ENCODE data around the gene EPB41.
"Not testable (repeated sequence)": the region's sequence is repeated elsewhere in the genome, so short reads cannot be mapped to it uniquely, and the experiment has no call there.

The EPB41 gene

DNA sequence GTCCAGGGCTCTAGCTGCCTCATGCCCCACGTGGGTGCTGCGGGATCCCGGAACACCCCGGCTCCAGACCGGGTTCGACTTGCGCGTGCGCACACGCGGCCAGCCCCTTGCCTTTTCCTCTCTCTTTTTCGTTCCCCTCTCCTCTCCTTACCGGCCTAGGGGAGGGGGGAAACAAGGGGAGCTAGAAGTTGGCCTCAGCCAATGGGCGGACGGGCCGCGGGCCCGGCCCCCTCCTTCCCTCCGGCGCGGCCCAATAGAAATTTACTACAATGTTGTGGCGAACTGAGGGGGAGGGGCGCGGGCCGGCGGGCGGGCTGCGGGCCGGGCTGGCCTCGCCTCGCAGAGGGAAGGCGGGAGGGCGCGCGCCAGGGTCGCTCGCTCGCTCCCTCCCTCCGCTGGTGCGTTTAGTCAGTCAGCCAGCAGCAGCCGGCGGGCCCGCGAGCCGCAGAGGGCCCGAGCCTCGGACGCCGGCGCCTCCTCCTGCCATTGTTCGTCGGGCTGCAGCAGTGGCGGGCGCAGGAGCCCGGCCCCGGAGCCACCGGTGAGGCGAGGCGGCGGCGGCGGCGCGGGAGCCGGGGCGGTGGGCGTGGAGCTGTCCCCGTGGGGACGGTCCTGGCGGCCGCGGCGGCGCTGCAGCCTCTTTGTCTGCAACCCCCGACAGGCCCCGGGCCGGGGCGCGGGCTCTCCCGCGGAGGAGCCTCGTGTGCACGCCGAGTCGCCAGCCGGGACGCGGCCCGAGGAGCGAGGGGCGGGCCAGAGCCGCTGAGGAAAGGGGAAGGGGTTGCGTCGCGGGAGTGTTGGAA is at the start of gene EPB41:
EPB41 (plus strand) TSS at position 342 of the 803 bp plus-strand sequence. CDS start 72,869 bp downstream, outside the sequence.
- DNase-seq (ENCODE audit: low spot score), result peak; percentile 84

DNA sequence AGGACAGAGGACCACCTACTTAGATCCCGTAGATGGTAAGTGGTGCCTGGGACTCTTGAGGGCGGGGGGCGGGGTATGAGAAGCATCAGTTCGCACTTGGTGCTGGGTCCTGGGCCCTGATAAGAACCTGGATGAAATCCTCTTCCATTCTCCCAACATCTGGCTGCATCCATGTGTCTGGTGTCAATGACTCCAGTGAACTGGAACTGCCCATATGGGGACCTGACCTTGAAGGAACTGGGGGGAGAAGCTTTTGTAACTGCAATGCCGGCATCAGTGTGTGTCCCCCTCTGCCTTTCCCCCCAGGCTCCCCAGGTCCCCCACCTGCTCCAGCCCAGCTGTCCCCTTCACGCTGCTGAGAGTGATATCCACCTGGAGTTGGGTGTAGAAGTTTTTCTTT is 49.7 kb upstream of the EPB41 start:
- no peak for DNase-seq (ENCODE audit: low spot score)

DNA sequence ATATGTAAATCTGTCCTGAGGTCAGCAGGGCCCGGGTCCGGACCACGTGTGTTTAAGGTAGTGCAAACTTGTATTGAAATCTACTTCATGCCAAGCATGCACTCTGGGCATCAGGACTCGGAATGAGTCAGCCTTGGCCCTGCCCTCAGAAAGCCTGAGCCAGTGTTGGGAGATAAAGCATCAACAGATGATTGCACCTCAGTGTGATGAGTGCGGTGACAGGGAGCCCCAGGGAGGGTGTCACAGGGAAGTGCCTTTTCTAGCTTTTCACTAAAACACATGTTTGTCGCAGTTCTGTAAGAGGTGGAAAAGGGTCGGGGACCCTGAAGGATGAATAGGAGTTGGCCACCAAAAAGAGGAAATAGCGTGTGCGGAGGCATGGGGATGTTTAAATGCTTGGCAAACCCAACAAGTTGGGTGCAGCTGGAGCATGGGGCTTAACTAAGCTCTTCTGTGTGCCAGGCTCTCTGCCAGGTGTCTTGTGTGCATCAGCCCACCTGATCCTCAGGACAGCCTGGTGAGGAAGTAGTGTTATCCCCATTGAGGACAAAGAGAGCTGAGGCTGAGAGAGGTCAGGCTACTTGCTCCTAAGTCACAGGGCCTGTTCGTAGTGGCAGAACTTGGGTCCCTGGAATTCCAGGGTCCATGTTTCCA is 48.2 kb upstream of the EPB41 start:
- no peak for DNase-seq (ENCODE audit: low spot score)

DNA sequence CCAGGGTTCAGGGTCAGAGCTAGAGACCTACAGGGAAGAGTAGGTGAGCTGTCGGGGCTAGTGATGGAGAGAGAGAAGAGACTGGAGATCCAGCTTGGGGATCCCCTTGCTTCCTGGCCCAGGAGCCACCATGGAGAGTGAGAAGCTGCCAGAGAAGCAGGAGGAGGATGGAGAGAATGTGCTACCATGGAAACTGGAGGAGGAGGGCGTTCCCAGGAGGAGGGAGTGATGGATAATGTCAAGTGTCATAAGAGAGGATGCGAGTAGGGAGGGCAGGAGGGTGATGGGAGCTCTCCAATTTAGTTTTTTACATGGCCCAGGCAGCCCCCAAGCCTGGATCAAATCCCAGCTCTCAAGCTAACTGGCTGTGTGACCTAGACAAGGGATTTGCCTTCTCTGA is 46.5 kb upstream of the EPB41 start:
- DNase-seq (ENCODE audit: low spot score), result no peak

DNA sequence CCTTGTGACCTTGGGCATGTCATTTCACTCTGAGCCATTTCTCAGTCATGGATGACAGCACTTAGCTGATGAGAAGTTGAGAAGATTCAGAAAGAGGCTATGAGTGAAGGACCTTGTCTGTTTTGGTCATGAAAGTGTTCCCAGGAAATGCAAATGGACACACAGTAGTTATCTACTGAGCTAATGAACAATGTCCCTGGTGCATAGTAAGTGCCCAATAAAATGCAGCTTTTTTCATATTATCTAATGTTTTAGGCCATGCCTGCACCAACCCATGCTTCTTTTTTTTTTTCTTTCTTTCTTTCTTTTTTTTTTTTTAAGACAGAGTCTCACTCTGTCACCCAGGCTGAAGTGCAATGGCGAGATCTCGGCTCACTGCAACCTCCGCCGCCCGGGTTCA is 44.4 kb upstream of the EPB41 start:
- no peak for DNase-seq (ENCODE audit: low spot score)

DNA sequence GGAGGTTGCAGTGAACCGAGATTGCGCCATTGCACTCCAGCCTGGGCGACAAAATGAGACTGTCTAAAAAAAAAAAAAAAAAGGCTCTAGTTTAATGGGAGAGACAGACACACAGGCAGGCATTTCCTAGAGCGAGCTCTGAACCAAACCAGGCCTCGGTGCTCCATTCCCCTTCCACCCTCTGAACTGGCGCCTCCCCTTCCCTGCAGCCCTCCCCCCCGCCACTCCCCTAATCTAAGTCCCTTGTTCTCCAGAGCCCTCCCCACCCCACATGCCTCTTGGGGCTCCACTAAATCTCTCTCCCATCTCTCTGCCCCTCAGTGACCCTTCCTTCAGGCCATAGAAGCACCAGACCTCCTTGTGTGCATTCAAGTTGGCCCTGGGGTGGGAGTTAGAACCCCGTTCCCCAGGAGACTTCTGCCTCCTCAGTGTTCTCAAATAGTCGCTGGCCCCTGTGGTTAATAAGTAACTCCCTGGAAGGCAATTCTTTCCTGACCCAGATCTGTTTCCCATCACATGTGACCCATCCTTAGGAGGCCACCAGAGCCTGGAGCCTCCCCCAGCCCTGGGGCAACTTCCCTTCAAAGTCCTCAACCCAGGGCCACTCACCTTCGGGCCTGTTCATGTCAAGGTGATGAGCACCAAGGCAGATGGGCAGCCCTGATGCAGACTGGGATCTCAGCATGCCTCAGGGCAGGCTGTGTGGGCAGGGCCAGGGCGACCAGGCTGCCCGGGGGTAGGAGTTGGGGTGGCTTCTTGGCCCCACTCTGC is 42.6 kb upstream of the EPB41 start:
- DNase-seq (ENCODE audit: low spot score), result no peak

DNA sequence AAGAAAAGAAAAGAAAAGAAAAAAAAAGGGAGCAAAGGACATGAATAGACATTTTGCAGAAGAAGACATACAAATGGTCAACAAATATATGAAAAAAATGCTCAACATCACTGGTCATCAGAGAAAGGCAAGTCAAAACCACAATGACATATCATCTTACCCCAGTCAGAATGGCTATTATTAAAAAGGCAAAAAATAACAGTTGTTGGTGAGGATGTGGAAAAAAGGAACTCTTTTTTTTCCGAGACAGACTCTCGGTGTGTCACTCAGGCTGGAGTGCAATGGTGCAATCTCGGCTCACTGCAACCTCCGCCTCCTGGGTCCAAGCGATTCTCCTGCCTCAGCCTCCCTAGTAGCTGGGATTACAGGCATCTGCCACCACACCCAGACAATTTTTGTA is 39.2 kb upstream of the EPB41 start:
- not testable (repeated sequence) for DNase-seq (ENCODE audit: low spot score)

DNA sequence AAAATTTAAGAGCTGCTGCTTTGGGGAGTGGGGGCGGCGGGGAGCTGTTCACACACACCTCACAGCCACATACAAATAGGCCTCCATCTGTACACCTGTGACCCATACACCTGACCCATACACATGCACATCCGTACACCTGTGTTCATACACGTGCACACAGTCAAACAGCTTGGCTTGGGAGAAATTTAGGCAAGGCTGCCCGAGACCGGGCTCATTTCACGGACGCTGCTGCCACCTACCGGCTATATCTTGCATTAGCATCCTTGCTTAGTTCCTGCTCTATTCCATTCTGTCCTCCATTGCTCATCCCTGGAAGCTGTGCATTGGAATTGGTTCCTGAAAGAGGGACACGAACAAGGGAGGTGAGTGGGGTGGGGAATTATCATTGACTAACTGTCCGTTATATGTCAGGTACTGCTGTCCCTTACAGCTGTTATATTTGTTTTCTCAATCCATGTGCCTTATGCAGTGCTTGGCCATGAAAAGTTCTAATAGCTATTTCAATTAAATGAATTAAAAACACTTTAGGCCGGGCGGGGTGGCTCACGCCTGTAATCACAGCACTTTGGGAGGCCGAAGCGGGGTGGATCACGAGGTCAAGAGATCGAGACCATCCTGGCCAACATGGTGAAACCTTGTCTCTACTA is 37.1 kb upstream of the EPB41 start:
- DNase-seq (ENCODE audit: low spot score), result peak; percentile 52

DNA sequence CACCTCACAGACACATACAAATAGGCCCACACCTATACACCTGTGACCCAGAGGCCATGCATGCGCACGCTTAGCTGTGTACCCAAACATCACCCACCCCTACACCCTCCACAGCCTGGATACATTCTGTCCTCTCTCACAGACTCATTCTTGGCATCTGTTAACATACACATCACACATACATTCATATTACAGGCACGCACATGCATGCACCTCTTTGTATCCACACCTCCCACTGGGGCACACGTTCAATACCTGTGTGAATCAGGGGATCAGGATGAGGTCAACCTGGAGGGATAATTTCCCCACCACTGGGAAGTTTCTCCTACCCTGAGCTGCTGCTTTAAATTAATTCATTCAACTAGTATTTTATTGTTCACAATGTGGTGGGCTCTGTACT is 35.6 kb upstream of the EPB41 start:
- no peak for DNase-seq (ENCODE audit: low spot score)

DNA sequence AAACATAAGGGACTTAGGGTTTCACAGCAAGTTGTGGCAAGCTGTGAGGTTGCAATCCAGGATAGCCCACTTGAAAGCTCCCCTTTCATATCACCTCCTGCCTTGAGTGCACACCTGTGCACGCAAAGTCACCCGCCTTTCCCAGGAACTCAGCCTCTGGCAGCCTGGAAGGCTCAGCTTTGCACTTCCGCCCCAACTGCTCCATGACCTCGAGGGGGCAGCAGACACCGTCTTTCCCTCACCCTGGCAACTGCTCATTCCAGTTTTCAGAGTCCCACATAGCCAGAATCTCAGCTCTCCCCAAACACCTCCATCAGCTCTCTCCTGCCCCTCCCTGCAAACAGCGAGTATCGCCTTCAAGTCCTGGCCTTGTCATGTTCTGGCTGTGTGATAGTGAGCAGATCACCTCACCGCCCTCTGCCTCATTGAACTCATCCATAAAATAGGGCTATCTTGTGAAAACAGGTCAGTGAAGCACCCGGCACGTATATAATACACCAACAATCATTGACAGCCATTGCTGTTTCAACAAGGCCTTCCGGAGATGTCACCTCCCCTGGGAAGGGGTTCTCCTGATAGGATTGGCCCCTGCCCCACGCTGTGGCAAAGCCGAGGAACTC is 32.2 kb upstream of the EPB41 start:
- peak; percentile 76 for DNase-seq (ENCODE audit: low spot score)

DNA sequence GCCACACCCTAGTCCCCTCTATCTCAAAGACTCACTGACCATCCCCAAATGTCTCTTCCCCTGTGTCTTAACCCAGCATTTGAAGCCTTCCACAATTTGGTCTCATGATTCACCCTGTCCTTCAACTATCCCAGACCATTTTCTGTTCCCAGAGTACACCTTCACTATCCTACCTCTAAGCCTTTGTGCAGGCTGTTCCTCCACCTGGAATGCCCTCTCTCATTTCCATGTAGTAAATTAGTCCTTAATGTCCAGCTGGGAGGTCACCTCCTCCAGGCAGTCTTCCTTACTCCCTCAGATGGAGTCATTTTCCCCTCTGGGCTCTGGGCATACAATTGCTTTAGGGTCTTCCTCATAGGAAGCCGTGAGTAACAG is 31.1 kb upstream of the EPB41 start:
- DNase-seq (ENCODE audit: low spot score), result no peak

DNA sequence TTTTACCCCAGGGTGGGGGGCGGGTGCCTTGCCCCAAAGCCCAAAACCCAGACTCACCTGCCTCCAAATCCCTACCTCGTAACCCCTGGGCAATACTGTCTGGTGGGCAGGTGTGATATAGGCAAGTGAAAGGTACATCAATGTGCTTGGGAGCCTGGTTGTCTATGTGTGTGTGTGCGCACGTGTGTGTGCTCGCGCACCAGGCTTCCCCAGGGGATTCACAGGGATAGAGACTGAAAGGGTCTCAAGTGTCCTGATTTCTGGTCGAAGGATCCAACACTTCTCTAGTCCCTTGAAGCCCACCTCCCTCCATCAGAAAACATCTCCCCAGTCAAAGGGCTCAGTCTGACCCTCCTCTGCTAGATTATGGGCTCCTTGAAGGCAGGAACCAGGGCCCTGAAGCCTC is 28.9 kb upstream of the EPB41 start:
- DNase-seq (ENCODE audit: low spot score), result no peak

DNA sequence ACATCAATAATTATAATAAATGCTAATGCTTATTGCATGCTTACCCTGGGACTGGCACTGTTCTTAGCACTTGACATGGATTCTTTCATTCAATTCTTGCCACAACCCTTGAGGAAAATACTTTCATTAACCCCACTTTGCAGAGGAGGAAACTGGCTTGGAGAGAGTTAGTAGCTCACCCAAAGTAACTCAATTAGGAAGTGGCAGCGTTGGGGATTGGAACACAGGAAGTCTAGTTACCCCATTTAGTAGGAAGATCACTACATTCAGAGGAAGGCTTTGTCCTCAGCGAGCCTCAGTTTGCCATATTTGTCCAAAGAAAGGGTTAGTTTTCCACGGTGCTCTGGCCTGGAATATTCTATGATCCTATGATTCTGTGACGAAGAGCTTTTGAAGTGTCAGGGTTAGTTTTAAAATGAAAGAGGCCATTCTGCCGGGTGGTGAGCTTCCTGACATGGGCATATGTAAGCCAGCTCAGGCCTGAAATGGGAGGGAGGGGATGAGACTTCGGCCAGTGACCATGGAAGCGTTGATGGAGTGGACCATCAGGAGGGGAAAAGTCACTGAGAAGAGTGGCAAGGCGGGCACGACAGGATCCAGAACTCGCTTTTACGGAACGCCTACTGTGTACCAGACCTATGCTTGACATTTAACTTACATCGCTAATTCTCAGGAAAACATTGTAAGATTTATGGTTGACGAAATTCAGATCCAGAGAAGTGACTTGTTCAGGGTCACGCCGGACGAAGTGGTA is 28.2 kb upstream of the EPB41 start:
- no peak for DNase-seq (ENCODE audit: low spot score)

DNA sequence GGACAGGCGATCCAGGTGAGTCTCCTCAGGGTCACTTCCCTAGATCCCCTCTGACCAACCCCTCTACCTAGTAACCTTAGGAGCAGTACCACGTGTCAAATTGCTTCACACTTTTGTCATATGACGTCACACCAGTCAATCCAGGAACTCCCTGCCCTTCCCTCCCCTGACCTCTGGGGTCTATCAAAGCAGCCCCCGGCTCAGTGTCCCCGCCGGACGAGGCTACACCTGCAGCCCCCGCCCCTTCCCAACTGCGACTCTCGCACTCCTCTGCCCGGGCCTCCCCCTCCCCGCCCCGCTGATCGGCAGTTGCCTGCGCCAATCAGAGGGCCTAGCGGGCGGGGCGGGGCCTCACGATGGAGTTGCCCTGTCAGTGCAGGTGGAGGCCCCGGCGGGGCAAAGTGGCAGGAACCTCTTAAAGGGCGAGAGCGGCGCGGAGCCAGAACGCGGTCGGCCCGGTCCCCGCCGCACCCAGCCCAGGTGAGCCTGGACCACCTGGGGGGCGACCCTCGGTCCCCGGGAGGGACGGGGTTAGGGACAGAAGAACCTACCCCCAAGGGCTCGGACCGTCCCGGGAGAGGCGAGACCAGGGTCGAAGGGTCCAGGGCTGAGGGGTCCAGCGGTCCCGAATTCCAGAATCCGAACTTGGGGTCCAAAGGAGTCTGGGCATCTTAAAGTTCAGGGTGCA is 27.5 kb upstream of the EPB41 start:
- DNase-seq (ENCODE audit: low spot score), result peak; percentile 45

DNA sequence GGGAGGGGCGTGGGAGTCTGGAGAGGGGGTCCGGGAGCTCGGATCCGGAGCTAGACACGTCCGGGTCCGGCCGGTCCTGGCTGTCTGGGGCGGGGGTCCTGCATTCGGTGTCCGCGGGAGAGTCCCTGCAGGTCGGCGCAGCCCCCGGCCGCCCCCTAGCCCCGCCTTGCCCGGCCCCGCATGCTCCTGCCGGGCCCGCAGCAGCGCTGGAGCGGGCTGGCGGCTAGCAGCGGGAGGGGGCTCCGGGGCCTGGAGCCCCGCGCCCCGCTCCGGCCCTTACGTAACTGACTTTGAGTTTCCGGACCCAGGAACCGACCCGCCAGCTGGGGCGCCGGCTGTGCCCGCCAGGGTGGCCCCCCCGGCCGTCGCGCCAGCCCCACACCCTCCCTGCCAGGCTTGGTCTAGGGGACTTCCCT is 26.9 kb upstream of the EPB41 start:
- DNase-seq (ENCODE audit: low spot score), result no peak

DNA sequence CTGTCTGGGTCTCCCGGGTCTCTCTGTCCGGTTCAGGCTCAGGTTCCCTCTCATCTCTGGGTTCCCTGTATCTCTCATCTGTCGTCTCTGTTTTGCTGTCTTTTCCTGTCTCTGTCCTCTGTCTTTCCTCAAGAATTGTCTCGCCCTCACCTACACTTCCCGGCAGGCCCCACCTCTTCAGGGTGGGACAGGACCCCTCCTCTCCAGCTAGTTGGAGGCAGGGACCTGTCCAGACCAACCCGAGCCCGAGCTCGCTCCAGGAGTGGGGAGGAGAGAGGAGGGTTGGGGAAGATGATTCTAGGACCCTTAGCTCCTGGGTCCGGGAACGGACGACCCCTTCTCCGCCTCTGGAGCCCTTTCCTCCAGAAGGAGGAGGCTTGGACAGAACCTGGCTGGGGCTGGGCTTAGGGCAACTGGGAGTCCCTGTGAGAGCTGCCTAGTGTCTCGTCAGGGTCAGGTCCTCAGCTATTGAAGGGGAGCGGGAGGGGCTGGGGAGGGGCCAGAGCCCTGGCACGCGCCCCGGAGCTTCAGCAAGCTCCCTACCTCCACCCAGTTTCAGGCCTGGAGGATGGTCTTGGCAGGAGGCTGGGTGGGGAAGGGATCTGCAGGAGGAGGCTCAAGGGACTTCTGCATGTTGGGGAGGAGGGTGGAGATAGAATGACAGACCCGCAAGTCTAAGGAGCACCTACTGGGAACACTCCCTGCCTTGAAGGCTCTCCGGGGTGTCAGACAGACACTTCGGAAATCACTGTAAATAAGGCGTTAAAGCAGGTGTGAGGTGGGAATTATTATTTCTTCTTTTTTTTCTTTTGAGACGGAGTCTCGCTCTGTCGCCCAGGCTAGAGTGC is 26.3 kb upstream of the EPB41 start:
- DNase-seq (ENCODE audit: low spot score), result no peak

DNA sequence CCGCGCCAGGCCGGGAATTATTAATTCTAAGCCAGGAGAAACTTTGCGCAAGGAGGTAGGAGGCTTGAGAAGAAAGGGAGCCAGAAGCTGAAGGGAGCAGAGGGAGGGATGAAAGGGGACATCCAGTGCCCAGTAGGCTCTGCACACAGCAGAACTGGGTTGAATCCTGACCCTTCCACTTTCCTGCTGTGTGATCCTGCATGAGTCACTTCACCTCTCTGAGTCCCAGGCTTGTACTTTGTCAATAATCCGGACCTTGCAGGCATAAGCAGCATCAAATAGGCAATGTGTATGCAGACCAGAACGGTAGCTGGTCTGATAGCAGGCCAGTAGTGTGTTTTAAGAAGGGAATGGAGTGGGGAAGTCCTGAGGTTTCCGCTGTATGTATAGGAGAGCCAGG is 25.5 kb upstream of the EPB41 start:
- DNase-seq (ENCODE audit: low spot score), result no peak

DNA sequence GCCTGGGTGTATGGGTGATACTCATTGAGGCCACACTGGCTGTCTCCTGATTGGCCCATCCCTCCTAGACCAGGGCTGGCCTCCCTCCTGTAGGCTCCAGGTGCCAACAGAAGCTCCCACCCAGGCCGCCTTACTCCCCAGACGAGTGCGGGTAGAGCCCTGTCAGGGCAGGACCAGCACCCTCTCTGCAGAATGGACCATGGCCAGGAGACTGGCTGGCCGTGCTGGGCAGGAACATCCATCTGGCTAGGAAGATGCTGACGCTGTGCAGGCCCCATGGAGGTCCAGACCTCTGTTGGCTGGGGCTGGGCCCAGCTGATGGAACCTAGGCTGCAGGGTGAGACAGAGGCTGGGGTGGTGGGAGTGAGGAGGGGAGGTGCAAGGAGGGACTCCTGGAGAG is 25.0 kb upstream of the EPB41 start:
- no peak for DNase-seq (ENCODE audit: low spot score)

DNA sequence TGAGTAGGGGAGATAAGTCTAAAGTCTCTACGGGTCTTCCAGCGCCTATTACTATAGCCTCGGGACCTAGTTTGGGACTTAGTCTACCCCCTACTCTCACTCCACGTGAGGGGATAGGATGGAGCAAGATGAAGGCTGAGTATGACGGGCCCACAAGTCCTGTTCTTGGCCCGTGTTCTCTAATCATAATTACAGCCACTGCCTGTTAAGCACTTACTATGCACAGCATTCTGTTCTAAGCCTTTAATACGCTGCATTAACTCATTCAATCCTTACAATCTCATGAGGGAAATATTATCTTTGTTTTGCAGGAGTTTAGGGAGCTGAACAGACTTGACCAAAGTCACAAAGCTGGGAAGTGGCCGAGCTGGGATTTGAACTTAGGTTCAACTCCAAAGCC is 23.9 kb upstream of the EPB41 start:
- no peak for DNase-seq (ENCODE audit: low spot score)

DNA sequence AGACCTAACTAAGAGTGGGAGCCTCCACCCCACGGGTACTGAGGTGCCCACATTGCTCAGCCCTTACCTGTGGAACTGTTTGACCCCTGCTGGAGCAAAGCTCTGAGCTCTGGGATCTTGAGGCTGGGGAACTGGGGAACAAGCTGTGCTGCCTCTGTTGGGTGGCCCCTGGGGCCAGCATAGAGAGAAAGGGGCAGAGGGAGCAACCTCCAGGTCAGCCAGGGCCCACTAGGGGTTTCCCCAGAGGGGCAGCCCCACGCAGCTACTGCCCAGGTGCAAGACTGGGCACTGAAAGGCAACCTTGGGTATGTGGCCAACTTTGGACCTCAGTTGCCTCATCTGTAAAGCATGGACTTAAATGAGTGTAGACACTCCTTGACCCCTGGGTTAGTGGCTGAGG is 23.5 kb upstream of the EPB41 start:
- DNase-seq (ENCODE audit: low spot score), result no peak
